Stimulated activated CD4-positive, alpha-beta T cell treated with anti-CD3 and anti-CD28 coated beads, Interleukin-15, amount 100 ng/mL, for 1 hour (primary cell): ENCODE measurements around the gene CD22.

Experiments
- DNase-seq, 2 donors: peaks; one replicate each; pipeline ENCODE4 v3.0.0-alpha.2; 2020; ENCODE audit warnings: low read depth in 1 of 2, low spot score in 1 of 2

CD22 gene

DNA sequence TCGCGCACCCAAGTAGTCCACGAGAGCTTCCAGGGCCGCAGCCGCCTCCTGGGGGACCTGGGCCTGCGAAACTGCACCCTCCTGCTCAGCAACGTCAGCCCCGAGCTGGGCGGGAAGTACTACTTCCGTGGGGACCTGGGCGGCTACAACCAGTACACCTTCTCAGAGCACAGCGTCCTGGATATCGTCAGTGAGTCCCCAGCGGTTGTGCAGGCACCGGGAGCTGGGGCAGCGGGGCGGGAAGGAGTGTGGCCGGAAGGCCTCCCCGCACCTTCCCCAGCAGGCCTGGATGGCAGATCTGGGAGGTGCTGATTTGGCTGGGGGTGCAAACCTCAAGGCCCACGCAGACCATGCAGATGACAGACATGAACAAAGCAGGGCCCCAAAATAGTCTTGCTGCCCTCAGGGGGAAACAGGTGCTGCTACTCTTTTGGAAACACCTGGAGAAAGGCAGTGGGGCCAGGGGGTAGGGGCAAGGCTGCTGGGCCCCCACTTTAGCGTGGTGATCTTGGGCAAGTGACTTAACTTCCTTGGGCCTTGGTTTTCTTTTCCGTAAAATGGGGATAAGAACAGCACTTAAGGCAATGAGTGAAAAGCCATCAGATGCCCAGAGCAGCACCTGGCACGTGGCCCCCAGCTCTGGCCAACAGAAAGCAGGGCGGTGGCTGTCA is 33.1 kb upstream of the CD22 start:
- DNase-seq: no peak

DNA sequence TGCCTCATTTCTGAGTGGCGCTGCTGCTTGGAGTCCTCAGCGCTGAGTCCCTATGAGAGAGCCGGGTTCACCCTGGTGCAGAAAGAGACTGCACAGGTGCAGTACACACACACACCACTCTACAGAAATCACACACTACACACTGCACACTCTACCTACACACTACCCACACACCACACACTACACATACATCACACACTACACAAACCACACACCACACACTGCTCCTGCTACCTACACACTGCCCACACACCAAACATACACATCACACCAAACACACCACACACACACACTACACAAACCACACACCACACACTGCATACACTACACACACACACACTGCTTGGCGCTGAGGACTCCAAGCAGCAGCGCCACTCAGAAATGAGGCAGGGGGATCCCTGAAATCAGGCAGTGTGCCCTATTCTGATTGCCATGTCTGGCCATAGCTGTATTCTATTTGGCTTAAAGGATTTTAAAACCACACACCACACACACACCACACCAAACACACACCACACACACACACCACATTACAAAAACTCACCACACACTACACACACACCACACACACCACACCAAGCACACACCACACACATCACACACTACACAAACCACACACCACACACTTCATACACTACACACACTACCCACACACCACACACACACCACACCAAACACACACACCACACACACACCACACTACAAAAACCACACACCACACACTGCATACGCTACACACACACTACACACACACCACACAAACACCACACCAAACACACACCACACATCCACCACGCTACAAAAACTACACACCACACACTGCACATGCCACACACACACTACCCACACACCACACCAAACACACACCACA is 32.1 kb upstream of the CD22 start:
- no peak for DNase-seq

DNA sequence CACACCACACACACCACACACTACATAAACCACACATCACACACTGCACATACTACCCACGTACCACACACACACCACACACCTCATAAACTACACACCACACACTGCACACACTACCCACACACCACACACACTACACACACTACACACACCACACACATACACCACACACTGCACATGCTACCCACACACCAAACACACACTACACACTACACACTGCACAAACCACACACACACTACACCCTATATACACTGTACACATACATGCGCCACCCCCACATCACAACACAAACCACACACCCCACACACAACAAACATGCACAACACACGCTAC is 31.5 kb upstream of the CD22 start:
- DNase-seq: no peak

DNA sequence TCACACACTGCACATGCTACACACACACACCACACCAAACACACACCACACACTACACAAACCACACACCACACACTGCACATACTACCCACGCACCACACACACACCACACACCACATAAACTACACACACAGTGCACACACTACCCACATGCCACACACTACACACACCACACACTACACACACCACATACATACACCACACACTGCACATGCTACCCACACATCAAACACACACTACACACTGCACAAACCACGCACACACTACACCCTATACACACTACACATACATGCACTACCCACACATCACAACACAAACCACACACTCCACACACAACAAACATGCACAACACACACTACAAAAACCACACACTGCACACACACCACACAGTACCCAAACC is 31.1 kb upstream of the CD22 start:
- DNase-seq: no peak

DNA sequence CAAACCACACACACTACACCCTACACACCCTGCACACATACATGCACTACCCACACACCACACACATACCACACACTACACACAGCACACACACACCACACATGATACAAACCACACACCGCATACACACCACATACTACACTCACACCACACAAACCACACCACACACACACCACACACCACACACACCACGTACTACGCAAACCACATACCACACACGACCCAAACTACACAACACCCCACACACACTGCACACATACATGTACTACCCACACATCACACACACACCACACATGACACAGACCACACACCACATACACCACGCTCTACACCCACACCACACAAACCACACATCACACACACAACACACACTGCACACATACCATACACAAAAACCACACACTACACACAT is 30.4 kb upstream of the CD22 start:
- no peak for DNase-seq

DNA sequence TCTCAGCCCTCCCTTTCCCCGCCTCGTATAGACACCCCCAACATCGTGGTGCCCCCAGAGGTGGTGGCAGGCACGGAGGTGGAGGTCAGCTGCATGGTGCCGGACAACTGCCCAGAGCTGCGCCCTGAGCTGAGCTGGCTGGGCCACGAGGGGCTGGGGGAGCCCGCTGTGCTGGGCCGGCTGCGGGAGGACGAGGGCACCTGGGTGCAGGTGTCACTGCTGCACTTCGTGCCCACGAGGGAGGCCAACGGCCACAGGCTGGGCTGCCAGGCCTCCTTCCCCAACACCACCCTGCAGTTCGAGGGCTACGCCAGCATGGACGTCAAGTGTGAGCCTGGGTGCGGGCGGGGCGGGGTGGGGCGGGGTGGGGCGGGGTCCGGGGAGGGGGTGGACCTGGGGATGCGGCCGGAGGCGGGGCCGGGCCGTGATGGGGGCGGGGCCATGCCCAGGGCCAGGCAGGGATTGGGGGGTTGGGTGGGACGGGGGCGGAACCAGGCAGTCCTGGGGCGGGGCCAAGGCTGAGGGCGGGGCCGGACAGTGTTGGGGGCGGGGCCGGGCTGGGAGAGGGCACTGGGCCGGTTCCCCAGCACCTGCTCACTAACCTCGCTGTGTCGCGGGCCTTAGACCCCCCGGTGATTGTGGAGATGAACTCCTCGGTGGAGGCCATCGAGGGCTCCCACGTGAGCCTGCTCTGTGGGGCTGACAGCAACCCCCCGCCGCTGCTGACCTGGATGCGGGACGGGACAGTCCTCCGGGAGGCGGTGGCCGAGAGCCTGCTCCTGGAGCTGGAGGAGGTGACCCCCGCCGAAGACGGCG is 29.3 kb upstream of the CD22 start:
- DNase-seq: no peak

DNA sequence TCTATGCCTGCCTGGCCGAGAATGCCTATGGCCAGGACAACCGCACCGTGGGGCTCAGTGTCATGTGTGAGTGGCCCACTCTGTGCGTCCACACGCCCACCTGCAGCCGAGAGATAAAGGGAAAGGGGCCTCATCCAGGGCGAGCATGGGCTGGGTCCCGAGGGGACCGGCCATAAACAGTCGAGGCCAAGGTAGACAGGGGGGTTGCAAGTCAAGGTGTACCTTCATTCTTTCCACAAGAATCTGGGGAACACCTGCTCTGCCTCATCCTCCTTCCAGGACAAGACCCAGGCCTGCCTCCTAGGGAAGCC is 28.7 kb upstream of the CD22 start:
- DNase-seq: no peak

DNA sequence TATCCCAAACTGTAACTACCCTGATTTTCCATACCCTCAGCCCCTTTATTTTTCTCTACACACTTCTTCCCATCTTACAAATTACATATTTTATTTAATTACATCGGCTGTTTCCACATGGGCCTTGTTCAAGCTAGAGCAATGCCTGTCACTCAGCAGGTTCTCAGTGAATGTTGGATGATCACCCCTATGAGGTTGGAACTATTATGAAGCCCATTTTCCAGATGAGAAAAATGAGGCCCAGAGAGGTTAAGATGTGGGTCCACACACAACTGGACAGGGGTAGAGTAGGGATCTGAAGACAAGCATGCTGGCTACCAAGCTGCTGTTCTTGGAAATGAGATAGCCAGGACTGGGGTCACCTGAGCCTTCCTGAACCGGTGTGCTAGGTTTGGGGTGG is 27.0 kb upstream of the CD22 start:
- DNase-seq: no peak

DNA sequence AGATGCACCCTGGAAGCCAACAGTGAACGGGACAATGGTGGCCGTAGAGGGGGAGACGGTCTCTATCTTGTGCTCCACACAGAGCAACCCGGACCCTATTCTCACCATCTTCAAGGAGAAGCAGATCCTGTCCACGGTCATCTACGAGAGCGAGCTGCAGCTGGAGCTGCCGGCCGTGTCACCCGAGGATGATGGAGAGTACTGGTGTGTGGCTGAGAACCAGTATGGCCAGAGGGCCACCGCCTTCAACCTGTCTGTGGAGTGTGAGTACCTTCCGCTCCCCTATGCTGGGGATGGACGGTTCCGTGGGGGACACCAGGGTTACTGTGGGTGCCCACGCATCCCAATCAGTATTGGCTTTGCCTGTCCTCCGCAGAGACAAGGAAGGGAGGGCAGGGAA is 26.5 kb upstream of the CD22 start:
- DNase-seq: no peak

DNA sequence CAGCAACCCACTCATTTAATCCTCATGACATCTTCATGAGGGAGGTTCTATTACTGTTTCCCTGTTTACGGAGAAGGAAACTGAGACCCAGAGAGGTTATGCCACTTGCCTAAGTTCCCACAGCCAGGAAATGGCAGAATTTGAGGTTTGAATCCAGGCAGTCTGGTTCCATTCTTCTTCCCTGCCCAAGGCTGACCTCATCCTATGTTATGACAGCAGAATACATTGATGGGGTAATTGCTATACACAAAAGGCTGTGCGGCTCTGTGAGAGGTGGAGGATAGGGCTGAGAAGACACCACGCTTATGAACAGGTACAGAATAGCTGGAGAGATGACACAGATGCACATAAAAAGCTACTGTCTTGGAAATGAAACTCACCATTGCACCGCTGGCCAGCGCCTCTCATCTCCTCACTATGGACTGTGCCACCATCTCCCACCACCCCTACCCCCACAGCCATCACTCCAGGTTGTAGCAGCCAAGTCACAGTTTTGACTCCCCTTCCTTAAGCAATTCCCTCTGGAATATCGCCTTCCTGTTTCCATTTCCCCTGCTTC is 25.6 kb upstream of the CD22 start:
- no peak for DNase-seq

DNA sequence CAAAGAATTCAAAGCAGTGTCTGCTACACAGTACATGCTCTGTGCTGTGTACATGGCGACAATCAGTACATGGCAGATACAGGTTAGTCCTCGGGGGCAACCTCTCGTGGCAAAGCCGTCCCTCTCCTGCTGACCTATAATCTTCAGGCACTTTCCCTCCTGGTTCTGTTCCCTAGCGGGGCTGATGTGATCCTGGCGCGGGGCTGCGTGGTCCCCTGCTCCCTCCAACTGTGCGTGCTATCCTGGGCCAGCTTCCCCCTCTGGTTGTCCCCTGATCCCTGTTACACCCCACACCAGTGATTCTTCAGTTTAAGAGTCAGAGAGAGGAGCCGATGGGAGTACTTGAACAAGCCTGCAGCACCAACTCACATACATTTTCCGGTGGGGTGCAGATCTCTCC is 25.0 kb upstream of the CD22 start:
- DNase-seq: no peak

DNA sequence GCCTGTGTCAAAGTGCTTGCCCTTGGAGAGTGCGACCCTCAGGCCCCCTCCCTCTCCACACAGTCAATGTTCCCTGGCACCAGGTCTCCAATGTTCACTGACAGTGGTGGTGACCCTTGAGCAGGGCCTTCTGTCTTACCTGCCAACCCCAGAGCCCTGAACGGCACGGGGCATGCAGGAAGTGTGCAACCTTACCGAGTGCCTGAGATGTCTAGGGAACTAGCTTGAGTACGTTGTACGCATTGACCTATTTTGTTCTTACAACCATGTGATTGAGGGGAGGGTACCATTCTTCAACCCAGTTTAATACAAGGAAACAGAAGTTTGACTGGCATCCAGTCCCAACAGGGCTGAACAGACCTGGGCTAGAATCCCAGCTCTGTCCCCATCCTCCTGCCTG is 23.8 kb upstream of the CD22 start:
- DNase-seq: no peak

DNA sequence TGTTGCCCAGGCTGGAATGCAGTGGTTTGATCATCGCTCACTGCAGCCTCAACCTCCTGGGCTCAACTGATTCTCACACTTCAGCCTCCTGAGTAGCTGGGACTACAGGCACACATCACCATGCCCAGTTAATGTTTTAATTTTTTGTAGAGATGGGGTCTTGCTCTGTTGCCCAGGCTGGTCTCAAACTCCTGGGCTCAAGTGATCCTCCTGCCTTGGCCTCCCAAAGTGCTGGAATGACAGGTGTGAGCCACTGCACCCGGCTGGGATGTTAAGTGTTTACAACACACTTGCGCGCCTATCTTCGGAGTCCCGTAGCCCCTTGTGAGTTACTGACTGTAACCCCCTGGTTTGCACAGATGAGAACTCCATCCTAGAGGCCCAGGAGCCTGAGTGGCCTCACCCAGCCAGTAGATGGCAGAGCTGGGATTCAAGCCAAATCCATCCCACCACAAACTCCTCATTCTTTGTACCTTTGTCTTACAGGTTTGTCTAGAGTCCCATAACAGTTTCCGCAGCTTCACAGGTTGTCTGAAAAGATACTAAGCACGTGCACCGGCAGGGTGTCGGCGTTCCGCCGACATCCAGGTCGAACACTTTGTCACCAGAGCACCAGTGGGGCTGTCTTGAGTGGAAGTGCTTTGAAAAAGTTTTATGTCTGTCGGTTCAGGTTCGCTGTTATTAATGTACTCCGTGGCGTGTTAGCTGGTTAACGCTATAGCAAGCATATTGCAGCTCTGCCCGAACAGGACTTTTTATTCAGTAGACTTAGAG is 22.3 kb upstream of the CD22 start:
- DNase-seq: no peak

DNA sequence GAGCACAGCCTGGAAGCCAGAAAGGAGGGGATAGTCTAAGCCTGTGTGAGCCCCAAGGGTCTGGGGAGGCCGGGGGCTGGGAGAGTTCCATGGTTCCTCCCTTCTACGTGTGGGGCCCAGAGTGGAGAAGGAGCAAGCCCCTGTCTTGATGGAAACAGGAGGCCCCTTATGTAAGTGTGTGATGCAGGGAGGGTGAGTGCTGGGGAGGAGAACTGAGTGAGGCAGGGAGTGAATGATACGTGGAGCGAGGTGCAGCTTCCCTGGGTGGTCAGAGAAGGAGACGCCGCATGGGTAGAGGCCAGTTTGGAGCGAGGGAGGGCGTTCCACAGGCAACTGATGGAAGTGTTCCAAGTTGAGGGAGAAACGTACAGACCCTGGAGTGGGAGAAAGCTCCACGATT is 21.1 kb upstream of the CD22 start:
- no peak for DNase-seq

DNA sequence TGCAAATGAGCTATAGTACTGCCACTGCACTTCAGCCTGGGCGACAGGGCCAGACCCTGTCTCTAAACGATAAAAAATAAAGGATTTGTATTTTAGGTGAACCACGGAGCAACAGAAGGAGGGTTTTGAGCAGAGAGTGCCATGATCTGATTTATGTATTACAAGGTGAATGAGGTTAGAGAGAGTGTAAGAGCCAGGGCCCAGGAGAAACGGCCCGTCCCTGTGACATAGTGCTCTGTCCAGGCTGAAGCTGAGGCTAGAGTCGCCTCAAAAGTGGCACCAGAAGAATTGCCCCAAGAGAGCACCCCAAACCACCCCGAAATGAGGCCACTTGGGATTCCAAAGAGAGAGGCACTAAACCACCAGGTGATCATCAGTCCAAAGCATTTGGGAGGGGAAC is 20.1 kb upstream of the CD22 start:
- DNase-seq: no peak

DNA sequence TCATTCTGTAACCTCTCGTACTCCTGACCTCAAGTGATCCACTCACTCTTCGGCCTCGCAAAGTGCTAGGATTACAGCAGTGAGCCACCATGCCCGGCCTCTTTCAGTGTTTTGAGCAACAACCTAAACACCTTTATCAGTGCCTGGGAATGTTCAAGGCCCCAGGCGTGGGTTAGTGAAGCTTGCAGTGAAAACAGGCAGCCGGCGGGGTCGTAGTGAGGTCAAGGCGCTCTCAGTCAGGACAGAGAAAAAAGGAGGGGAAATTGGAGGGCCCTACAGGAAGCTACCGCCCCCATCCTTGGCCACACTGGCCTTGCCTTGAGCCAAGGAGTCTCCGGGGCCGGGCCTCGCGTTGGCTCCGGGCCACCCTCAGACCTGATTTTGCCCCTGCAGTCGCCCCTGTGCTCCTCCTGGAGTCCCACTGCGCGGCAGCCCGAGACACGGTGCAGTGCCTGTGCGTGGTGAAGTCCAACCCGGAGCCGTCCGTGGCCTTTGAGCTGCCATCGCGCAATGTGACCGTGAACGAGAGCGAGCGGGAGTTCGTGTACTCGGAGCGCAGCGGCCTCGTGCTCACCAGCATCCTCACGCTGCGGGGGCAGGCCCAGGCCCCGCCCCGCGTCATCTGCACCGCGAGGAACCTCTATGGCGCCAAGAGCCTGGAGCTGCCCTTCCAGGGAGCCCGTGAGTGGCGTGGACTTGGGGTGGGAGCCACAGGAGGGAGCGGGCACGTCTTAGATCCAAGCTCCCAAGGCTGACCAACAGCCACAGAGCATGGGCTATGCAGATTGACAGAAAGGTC is 19.3 kb upstream of the CD22 start:
- no peak for DNase-seq

DNA sequence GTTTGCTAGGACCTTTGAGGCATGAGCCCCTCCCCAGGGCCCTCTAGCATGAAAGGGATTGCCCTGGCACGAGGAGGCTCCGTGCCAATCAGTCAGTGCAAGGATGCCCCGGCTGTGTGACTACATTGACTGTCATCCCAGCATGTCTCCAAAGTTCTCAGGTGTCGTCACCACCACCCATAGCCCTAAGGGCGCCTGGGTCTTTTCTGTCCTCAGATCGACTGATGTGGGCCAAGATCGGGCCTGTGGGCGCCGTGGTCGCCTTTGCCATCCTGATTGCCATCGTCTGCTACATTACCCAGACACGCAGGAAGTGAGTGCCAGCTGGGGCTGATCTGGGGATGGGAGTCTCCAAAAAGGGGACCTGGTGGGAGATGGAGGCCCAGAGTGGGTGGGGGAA is 18.7 kb upstream of the CD22 start:
- no peak for DNase-seq

DNA sequence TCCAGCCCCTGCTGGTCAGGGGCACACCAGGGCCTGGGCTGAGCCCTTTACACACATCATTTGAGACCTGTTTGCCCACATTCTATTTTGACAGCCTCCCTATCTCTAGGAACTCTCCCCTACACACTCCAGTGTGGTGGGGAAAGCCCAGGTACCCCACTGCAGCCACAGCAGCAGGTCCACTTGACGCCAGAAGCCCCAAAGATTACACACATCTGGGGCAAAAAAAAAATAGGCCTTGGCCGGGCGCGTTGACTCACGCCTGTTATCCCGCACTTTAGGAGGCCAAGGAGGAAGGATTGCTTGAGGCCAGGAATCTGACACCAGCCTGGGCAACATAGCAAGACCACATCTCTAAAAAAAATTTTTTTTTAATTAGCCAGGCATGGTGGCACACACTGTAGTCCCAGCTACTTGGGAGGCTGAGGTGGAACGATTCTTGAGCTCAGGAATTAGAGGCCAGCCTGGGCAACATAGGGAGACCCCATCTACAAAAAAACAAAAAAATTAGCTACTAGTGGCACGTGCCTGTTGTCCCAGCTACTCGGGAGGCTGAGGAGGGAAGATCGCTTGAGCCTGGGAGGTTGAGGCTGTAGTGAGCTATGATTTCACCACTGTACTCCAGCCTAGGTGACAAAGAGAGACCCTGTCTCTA is 18.0 kb upstream of the CD22 start:
- no peak for DNase-seq

DNA sequence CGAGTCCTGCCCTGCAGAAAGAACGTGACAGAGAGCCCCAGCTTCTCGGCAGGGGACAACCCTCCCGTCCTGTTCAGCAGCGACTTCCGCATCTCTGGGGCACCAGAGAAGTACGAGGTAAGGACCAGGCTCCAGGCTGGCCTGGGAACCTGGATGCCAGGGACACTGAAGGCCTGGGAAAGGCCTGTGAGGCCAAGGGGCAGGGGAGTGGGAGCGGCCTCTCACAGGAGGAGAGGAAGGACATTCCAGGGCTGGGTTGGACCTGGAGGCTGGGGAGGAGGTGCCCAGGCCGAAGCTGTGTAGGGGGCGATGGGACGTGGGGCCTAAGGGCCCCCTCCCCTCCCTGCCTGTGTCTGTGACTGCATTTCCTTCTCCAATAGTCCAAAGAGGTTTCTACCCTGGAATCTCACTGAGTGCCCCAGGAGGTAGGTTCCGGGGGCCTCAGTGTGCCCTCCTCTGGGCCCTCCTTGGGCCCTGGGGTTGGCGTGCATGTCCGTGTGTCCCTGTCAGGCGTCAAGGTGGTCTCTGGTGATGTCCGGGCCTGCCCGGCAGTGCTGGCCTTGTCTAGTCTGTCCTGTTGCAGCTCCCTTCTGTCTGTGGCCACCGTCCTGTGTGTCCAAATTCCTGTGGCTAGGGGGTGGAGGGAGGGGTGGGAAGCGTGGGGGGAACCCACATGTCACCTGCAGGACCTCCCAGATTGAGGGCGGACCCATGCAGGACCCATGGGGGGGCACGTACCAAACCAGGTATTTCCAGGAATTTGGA is 16.9 kb upstream of the CD22 start:
- no peak for DNase-seq
